Liver (tissue), 9 donors: ENCODE results near the gene SMPDL3A. TPM values are rescaled to one million over a fixed set of nuclear protein-coding genes. Genes with fewer than 3 reads are reported as not detected.

Experiments
- DNase-seq: peaks from one replicate; pipeline ENCODE4 v3.0.0-alpha.2; 2017; ENCODE audit warnings: low spot score
- H3K27ac ChIP-seq, 2 donors: one replicate each; pipeline ENCODE4 v1.7.0; 2013; ENCODE audit warnings: inconsistent platforms in 2 of 2, low read length in 2 of 2, control low read depth in 1 of 2, low read depth in 1 of 2, mild to moderate bottlenecking in 1 of 2
- H3K27me3 ChIP-seq, 4 donors: one replicate each; pipeline versions ENCODE4 v1.6.1 to v1.7.0; 2013; ENCODE audit warnings: low read length in 3 of 4, inconsistent platforms in 1 of 4, mild to moderate bottlenecking in 1 of 4, moderate library complexity in 1 of 4; ENCODE audit not compliant: control insufficient read depth in 4 of 4, insufficient read depth in 4 of 4
- H3K36me3 ChIP-seq, 4 donors: one replicate each; pipeline versions ENCODE4 v1.6.1 to v1.7.0; 2013; ENCODE audit warnings: low read length in 3 of 4, mild to moderate bottlenecking in 3 of 4, low read depth in 1 of 4, moderate library complexity in 1 of 4; ENCODE audit not compliant: control insufficient read depth in 4 of 4, insufficient read depth in 3 of 4
- H3K4me1 ChIP-seq, 4 donors: one replicate each; pipeline versions ENCODE4 v1.6.1 to v1.7.0; 2013; ENCODE audit warnings: low read length in 3 of 4, mild to moderate bottlenecking in 3 of 4, moderate library complexity in 1 of 4; ENCODE audit not compliant: control insufficient read depth in 4 of 4, insufficient read depth in 4 of 4
- H3K4me3 ChIP-seq, 3 donors: one replicate each; pipeline versions ENCODE4 v1.6.1 to v1.7.0; 2013; ENCODE audit warnings: low read length in 3 of 3, control low read depth in 1 of 3, low read depth in 1 of 3, mild to moderate bottlenecking in 1 of 3
- H3K9ac ChIP-seq, 2 donors: one replicate each; pipeline ENCODE4 v1.7.0; 2013; ENCODE audit warnings: low read length in 2 of 2, mild to moderate bottlenecking in 2 of 2, moderate library complexity in 2 of 2, control low read depth in 1 of 2, low read depth in 1 of 2
- H3K9me3 ChIP-seq, 4 donors: one replicate each; pipeline versions ENCODE4 v1.6.1 to v1.7.0; 2013; ENCODE audit warnings: low read length in 3 of 4; ENCODE audit not compliant: control insufficient read depth in 4 of 4
- ATF3 ChIP-seq: IDR thresholded peaks from 2 replicates; pipeline ENCODE4 v1.6.1; 2016; ENCODE audit warnings: antibody characterized with exemption
- EGR1 ChIP-seq, 2 donors: IDR thresholded peaks; 2 replicates each; pipeline ENCODE4 v1.6.1; 2016 to 2018; ENCODE audit warnings: antibody characterized with exemption in 2 of 2, low read depth in 2 of 2
- FOXA1 ChIP-seq: IDR thresholded peaks from 2 replicates; pipeline ENCODE4 v1.6.1; 2016; ENCODE audit warnings: antibody characterized with exemption
- FOXA2 ChIP-seq: IDR thresholded peaks from 2 replicates; pipeline ENCODE4 v1.6.1; 2016; ENCODE audit warnings: antibody characterized with exemption
- GABPA ChIP-seq, 2 donors: IDR thresholded peaks in 1 of 2; conservative IDR thresholded peaks in 1 of 2; 2 replicates each; pipeline ENCODE4 v1.6.1; 2016; ENCODE audit warnings: antibody characterized with exemption in 2 of 2, mild to moderate bottlenecking in 1 of 2, moderate library complexity in 1 of 2
- HNF4A ChIP-seq, 2 donors: conservative IDR thresholded peaks; 2 replicates each; pipeline ENCODE4 v1.6.1; 2016; ENCODE audit warnings: antibody characterized with exemption in 2 of 2, mild to moderate bottlenecking in 2 of 2
- HNF4G ChIP-seq: IDR thresholded peaks from 2 replicates; pipeline ENCODE4 v1.6.1; 2016; ENCODE audit warnings: antibody characterized with exemption
- JUND ChIP-seq, 2 donors: IDR thresholded peaks; 2 replicates each; pipeline ENCODE4 v1.6.1; 2016; ENCODE audit warnings: antibody characterized with exemption in 2 of 2
- NR2F2 ChIP-seq: IDR thresholded peaks from 2 replicates; pipeline ENCODE4 v1.6.1; 2016; ENCODE audit warnings: antibody characterized with exemption
- RAD21 ChIP-seq, 2 donors: IDR thresholded peaks; 2 replicates each; pipeline ENCODE4 v1.6.1; 2016; ENCODE audit warnings: antibody characterized with exemption in 2 of 2, mild to moderate bottlenecking in 2 of 2
- REST ChIP-seq: IDR thresholded peaks from 2 replicates; pipeline ENCODE4 v1.6.1; 2016; ENCODE audit warnings: antibody characterized with exemption, mild to moderate bottlenecking
- RXRA ChIP-seq, 2 donors: IDR thresholded peaks; 2 replicates each; pipeline ENCODE4 v1.6.1; 2017 to 2018; ENCODE audit warnings: antibody characterized with exemption in 2 of 2, mild to moderate bottlenecking in 1 of 2
- SP1 ChIP-seq: IDR thresholded peaks from 2 replicates; pipeline ENCODE4 v1.6.1; 2018; ENCODE audit warnings: antibody characterized with exemption, mild to moderate bottlenecking
- TAF1 ChIP-seq: conservative IDR thresholded peaks from 2 replicates; pipeline ENCODE4 v1.6.1; 2016; ENCODE audit warnings: antibody characterized with exemption, mild to moderate bottlenecking
- YY1 ChIP-seq: IDR thresholded peaks from 2 replicates; pipeline ENCODE4 v1.6.1; 2016; ENCODE audit warnings: antibody characterized with exemption, mild to moderate bottlenecking
- WGBS: extraction: QIAGEN DNeasy Blood & Tissue Kit; methylation state at CpG from one replicate; pipeline ENCODE4 v1.1.7; 2013; 5-methylcytosine and 5-hydroxymethylcytosine counted together
- polyA plus RNA-seq, 2 donors: library from polyadenylated mRNA; stranded (reverse) in 1 of 2; unstranded in 1 of 2; fragments of 200-250 nt in 1 of 2; fragments of >200 nt in 1 of 2; fragmentation: Nextera tagmentation in 1 of 2; extraction: Ambion mirVana in 1 of 2; gene quantifications; one replicate each; pipeline versions ENCODE4 v1.2.1 to v1.2.3, GENCODE V29; 2013 to 2015
- total RNA-seq, 2 donors: library from RNA; depleted of rRNA; stranded (reverse); fragments of >200 nt; gene quantifications; one replicate each; pipeline ENCODE4 v1.2.3, GENCODE V29; 2014
- TF ChIP-seq, protein P1 (sequence below): IDR thresholded peaks from 2 replicates; pipeline ENCODE4 v1.6.1; 2016; ENCODE audit warnings: antibody characterized with exemption
- TF ChIP-seq, protein P2 (sequence below): fragments of 150-350 bp; IDR thresholded peaks from 2 replicates; pipeline ENCODE4 v1.5.1; 2017; ENCODE audit warnings: improper control_type of control experiment, low read depth, low read length; ENCODE audit not compliant: missing input control
- donor health status: healthy.
- donor health status: healthy.
- donor health status: healthy.
- donor health status: healthy.
- donor health status: healthy.

Gene SMPDL3A
- total and polyA plus RNA-seq, 4 donors, result 17.3 to 61.4 (median 32.3) TPM

GRCh38 chr6:122809001-122809400 is 19.9 kb downstream of the SMPDL3A start:
- H3K9me3 ChIP-seq, result no peaks in the 10 kb centered on the region
- no peak for TF ChIP-seq JUND (IDR thresholded peaks at IDR 0.05)
- no peak for TF ChIP-seq HNF4G
- TF ChIP-seq, protein P1, sequence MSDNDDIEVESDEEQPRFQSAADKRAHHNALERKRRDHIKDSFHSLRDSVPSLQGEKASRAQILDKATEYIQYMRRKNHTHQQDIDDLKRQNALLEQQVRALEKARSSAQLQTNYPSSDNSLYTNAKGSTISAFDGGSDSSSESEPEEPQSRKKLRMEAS, result no peak
- no peak for TF ChIP-seq RAD21 (IDR thresholded peaks at IDR 0.05)
- no peak for TF ChIP-seq RXRA (IDR thresholded peaks at IDR 0.05)
- no peak overlapping the region for H3K9ac ChIP-seq
- WGBS, result 85% methylated on average over 4 of the region's 4 CpGs
- no peak overlapping the region for H3K27ac ChIP-seq
- no peaks in the 10 kb centered on the region for H3K4me1 ChIP-seq
- no peak for DNase-seq
- no peaks in the 10 kb centered on the region for H3K27me3 ChIP-seq
- H3K4me3 ChIP-seq, result no peak overlapping the region
- H3K36me3 ChIP-seq, result peaks cover 2 to 22% (median 13%) of the 10 kb centered on the region in 4 donors

GRCh38 chr6:122809691-122810090 is 20.6 kb downstream of the SMPDL3A start:
- H3K9me3 ChIP-seq, result no peaks in the 10 kb centered on the region
- no peak for TF ChIP-seq GABPA (IDR thresholded peaks at IDR 0.05 in 1 of 2, conservative IDR thresholded peaks at IDR 0.05 in 1 of 2)
- no peak for TF ChIP-seq JUND (IDR thresholded peaks at IDR 0.05)
- TF ChIP-seq YY1, result no peak
- TF ChIP-seq NR2F2, result no peak
- TF ChIP-seq REST, result no peak
- no peak for TF ChIP-seq SP1
- no peak for TF ChIP-seq HNF4G
- peaks cover 2 to 22% (median 13%) of the 10 kb centered on the region in 4 donors for H3K36me3 ChIP-seq
- no peak overlapping the region for H3K9ac ChIP-seq
- H3K4me3 ChIP-seq, result no peak overlapping the region
- H3K27me3 ChIP-seq, result no peaks in the 10 kb centered on the region
- no peaks in the 10 kb centered on the region for H3K4me1 ChIP-seq
- 79% methylated on average over 2 of the region's 2 CpGs for WGBS
- H3K27ac ChIP-seq, result no peak overlapping the region
- no peak for DNase-seq

DNA sequence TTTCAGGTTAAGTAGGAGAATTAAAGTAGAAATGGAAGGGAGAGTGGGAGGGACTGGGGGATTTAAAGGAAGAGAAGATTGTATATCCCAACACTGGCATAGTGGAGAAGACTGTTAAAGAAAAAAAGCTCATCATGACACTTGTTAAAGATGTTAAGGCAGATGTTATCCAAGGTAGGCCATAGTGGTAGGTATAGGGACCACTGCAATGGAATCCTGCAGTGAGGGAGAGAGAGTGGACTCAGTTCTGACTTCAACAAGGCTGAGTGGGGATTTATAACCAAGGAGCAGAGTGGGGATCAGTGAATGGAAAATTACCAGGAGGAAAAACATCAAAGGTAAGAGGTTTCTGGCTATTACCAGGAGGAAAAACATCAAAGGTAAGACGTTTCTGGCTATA is 21.1 kb downstream of the SMPDL3A start:
- no peak for DNase-seq
- Histone ChIP-seq H3K27me3 (no peaks in the 10 kb centered on the region), H3K27ac (no peak overlapping the region), H3K9me3 (no peaks in the 10 kb centered on the region), H3K4me1 (no peaks in the 10 kb centered on the region), H3K36me3 (peaks cover 2 to 20% (median 8%) of the 10 kb centered on the region in 4 donors), H3K9ac (no peak overlapping the region), H3K4me3 (no peak overlapping the region)
- WGBS, result 90% methylated on average over 1 of the region's 1 CpG
- TF ChIP-seq JUND (IDR thresholded peaks at IDR 0.05) (no peak), NR2F2 (no peak), HNF4A (conservative IDR thresholded peaks at IDR 0.05) (no peak), HNF4G (no peak), REST (no peak), ATF3 (no peak), YY1 (no peak), GABPA (IDR thresholded peaks at IDR 0.05 in 1 of 2, conservative IDR thresholded peaks at IDR 0.05 in 1 of 2) (no peak), SP1 (no peak), FOXA1 (no peak), FOXA2 (no peak), RAD21 (IDR thresholded peaks at IDR 0.05) (no peak), RXRA (IDR thresholded peaks at IDR 0.05) (no peak), EGR1 (IDR thresholded peaks at IDR 0.05; ENCODE audit: low read depth in 2 of 2) (no peak), TAF1 (no peak)
- TF ChIP-seq, protein P1, result no peak
- TF ChIP-seq, protein P2, sequence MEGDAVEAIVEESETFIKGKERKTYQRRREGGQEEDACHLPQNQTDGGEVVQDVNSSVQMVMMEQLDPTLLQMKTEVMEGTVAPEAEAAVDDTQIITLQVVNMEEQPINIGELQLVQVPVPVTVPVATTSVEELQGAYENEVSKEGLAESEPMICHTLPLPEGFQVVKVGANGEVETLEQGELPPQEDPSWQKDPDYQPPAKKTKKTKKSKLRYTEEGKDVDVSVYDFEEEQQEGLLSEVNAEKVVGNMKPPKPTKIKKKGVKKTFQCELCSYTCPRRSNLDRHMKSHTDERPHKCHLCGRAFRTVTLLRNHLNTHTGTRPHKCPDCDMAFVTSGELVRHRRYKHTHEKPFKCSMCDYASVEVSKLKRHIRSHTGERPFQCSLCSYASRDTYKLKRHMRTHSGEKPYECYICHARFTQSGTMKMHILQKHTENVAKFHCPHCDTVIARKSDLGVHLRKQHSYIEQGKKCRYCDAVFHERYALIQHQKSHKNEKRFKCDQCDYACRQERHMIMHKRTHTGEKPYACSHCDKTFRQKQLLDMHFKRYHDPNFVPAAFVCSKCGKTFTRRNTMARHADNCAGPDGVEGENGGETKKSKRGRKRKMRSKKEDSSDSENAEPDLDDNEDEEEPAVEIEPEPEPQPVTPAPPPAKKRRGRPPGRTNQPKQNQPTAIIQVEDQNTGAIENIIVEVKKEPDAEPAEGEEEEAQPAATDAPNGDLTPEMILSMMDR, result no peak
